Measurements from ENCODE around the gene SOCS1.

- TF ChIP-seq POLR2A (IDR thresholded peaks at IDR 0.05; ENCODE audit: low read depth) = no peak
- peak in 2 of 3 experiments; percentile 9 to 31 for TF ChIP-seq CTCF (IDR thresholded peaks at IDR 0.05)
Measured at GRCh38 chr16:11254913-11255736, 879 bp downstream of the SOCS1 start.
